Coronary artery (tissue), 2 donors: Measurements from ENCODE around the gene ZBTB48.

Experiments
- DNase-seq: peaks from one replicate; pipeline ENCODE4 v3.0.0-alpha.2; 2017; ENCODE audit warnings: low spot score
- H3K27ac ChIP-seq, 2 donors: fragments of 200-600 bp; sonication (generic); one replicate each; pipeline ENCODE4 v1.5.1; 2016 to 2019
- H3K4me3 ChIP-seq: fragments of 200-600 bp; sonication (generic); 2 replicates; pipeline ENCODE4 v1.5.1; 2016; ENCODE audit warnings: mild to moderate bottlenecking, moderate library complexity
- CTCF ChIP-seq: fragments of 200-600 bp; sonication (generic); IDR thresholded peaks from one replicate; pipeline ENCODE4 v1.5.1; 2019; ENCODE audit warnings: antibody characterized with exemption

Gene ZBTB48

GRCh38 chr1:6586404-6586816 lies 6.6 kb downstream of the ZBTB48 start:
- no peak for TF ChIP-seq CTCF
- no peak for DNase-seq
- Histone ChIP-seq H3K27ac (no peak overlapping the region), H3K4me3 (no peak overlapping the region)

GRCh38 chr1:6587261-6588005 lies 7.6 kb downstream of the ZBTB48 start:
- Histone ChIP-seq H3K27ac (peak overlapping the region; percentile 35 to 54), H3K4me3 (no peak overlapping the region)
- no peak for TF ChIP-seq CTCF
- DNase-seq = no peak

GRCh38 chr1:6588128-6588892 lies 8.5 kb downstream of the ZBTB48 start:
- TF ChIP-seq CTCF = no peak
- no peak for DNase-seq
- Histone ChIP-seq H3K4me3 (no peak overlapping the region), H3K27ac (peak overlapping the region in 1 of 2 donors; percentile 37)

- peak overlapping the region; percentile 3 to 37 for H3K27ac ChIP-seq
- no peak overlapping the region for H3K4me3 ChIP-seq
- TF ChIP-seq CTCF = no peak
- DNase-seq = no peak
These were observed 9.2 kb downstream of the ZBTB48 start for GRCh38 chr1:6588893-6589520.

- no peak for DNase-seq
- no peak for TF ChIP-seq CTCF
- Histone ChIP-seq H3K4me3 (no peak overlapping the region), H3K27ac (peak overlapping the region; percentile 72 to 77)
These were observed 10.3 kb downstream of the ZBTB48 start for GRCh38 chr1:6590046-6590445.

GRCh38 chr1:6591222-6591621 lies 11.4 kb downstream of the ZBTB48 start:
- no peak for DNase-seq
- no peak overlapping the region for H3K4me3 ChIP-seq
- TF ChIP-seq CTCF = no peak
- H3K27ac ChIP-seq = peak overlapping the region; percentile 76 to 77
